GM12872 (cell line): ENCODE data around the gene PRG2.

Experiments used
- TF ChIP-seq, protein P1 (sequence below): IDR thresholded peaks from 3 replicates; pipeline ENCODE4 v1.5.1; 2011; ENCODE audit warnings: low read depth, mild to moderate bottlenecking, low read length, moderate library complexity; ENCODE audit not compliant: insufficient read depth

Gene PRG2

DNA sequence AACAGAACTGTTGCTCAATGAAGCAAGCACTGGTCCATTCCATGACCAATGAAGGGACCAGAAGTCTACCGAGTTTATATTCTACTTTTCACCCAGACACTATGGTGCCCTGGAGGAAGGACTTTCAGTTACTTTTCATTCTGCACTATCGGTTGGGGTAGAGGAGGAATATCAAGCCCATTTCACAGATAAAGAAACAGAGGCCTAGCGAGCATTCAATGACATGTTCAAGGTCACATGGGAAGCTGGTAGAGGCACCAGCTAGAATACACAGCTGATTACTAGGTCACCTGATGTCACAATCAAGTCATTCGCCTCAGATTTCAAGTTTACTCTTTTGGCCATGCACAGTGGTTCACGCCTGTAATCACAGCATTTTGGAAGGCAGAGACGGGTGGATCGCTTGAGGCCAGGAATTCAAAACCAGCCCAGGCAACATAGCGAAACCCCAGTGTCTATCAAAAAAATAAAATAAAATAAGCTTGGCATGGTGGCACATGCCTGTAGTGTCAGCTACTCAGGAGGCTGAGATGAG is 17.6 kb upstream of the PRG2 start:
- TF ChIP-seq, protein P1, sequence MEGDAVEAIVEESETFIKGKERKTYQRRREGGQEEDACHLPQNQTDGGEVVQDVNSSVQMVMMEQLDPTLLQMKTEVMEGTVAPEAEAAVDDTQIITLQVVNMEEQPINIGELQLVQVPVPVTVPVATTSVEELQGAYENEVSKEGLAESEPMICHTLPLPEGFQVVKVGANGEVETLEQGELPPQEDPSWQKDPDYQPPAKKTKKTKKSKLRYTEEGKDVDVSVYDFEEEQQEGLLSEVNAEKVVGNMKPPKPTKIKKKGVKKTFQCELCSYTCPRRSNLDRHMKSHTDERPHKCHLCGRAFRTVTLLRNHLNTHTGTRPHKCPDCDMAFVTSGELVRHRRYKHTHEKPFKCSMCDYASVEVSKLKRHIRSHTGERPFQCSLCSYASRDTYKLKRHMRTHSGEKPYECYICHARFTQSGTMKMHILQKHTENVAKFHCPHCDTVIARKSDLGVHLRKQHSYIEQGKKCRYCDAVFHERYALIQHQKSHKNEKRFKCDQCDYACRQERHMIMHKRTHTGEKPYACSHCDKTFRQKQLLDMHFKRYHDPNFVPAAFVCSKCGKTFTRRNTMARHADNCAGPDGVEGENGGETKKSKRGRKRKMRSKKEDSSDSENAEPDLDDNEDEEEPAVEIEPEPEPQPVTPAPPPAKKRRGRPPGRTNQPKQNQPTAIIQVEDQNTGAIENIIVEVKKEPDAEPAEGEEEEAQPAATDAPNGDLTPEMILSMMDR: no peak

DNA sequence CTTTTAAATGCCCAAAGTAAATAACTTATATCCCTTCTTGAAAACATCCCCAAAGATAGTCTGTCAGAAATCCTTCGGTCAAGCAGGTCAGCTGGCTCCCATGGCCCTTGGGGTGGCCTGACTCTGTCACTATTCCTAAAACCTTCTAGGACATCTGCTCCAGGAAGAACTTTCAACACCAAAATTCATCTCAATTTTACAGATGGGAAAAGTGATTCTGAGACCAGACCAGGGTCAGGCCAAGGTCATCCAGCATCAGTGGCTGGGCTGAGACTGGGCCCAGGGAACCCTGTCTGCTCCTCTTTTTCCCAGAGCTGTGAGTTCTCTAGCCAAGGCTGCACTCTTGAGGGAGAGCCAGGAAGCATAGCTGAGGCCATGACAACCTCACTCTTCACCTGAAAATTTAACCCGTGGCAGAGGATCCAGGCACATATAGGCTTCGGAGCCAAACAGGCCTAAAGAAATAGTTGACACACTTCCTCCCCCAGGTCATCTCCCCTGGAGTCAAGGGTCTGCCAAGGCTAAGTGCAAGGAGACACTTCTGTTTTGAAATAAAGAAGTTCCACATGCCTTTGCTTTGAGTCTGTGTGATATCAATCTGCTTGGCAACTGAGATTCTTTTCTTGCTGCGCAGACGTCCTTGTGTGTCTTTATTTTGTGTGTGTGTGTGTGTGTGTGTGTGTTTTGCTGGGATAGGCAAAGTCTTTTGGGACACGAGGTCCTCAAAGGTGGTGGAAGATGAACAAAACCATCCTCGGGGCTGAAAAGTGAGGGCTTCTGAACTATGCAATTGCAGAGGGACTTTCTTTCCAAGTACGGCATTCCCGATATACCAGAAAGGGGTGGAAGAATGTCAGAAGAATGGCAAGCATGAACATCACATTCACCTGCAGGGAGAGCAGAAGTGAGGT is 16.8 kb upstream of the PRG2 start:
- TF ChIP-seq, protein P1: no peak

DNA sequence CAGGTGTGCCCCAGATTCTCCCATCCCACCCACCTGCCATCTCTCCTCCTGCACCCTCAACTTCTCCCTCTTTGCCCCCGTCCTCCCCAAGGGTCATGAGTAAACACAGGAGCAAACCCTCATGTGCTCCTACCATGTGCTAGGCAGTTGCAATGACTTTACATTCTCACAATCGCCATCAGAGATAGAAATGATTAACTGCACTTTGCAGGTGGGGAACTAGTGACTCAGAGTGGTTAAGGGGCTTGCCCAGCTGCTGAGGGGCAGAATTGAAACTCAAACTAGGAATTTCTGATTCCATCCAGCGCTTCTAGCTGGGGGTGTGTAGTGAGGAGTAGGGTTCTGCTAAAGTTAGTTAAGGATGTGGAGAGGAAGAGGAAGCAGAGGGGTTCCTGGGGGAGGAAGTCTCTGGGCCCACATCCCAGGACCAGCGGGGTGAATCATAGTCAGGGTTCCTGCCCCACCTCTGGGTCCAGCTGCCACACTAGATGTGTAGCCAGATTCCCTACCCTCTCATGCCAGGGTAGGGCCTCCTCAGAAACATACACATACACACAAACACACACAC is 16.0 kb upstream of the PRG2 start:
- TF ChIP-seq, protein P1: no peak

DNA sequence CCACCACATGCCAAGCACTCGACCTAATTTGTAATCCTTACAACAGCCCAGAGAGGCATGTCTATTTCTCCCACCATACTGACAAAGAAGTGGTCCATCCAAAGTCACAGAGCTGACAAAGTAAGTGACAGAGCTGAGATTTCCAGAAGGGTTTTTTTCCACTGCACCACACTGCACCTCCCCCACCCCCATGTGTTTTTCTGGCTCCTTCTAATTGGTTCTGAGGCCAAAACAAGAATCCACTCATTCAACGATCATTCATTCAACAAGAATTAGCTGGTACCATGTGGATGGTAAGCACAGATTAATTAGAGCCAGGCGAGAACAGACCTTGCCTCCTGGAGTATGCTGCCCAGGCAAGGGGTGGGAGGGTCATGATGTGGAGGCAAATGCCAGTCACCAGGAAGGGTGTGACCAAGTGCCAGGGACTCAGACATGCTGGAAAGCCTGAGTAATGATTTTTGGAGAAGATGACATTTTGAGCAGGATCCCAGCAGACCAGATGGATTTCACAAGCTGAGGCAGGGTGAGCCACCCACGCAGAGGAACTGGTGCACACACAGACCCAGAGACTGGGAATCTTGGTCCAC is 14.9 kb upstream of the PRG2 start:
- TF ChIP-seq, protein P1: no peak

DNA sequence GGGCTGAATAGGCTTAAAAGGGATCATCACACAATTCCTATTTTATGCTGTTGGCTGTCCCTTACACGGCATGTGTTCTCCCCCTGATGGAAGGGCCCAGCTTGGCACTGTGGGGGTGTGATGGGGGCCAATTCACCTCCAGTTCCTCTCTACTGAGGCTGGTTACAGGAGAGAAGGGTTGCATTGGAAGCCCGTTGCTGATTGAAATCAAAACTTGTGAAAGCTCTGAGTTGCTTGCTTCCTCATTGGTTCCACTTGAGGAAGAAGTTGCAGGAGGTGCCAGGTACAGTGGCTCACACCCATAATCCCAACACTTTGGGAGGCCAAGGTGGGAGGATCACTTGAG is 13.3 kb upstream of the PRG2 start:
- TF ChIP-seq, protein P1: no peak

DNA sequence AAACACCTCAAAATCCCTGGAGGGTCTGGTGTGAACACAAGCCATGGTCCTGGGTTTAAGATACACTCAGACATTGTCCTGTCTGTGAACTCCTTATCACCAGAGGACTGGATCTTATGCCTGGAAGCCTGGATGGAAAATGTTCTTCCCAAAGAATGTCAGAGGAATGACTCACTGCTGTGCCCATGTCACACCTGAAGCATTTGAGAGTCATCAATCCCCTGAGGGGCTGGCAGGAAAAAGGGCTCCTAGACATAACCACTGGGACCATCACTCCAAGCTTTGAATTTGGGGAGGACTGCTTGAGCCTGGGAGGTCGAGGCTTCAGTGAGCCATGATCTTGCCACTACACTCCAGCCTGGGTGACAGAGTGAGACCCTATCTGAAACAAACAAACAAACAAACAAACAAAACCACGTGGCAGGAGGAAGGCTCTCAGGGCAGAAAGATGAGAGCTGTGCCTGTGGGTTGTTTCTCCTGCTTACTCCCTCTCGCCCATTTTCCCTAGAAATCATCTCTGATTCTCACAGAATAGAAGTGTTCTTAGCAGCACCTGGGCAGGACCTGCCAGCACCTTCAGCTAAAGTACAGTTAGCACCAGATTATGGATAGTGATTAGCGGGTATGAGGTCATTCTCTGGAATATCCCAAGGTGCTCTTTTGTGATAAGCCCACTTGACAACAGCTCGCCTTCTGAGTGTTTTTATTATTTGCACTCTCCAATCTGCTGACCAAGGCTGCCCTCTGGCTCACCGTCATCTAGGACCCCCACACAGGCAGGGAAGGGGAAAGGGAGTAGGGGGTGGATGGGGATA is 11.9 kb upstream of the PRG2 start:
- TF ChIP-seq, protein P1: no peak
